GM12864 (cell line): Measurements from ENCODE around the gene CENPA.

Source experiments
- DNase-seq: peaks from one replicate; pipeline ENCODE4 v3.0.0-alpha.2; 2011; ENCODE audit warnings: low read depth
- H3K4me3 ChIP-seq: 2 replicates; pipeline ENCODE4 v1.5.1; 2011; ENCODE audit warnings: mild to moderate bottlenecking, low read depth, low read length, control low read depth
- CTCF ChIP-seq: IDR thresholded peaks from 2 replicates; pipeline ENCODE4 v1.5.1; 2011; ENCODE audit warnings: low read depth, mild to moderate bottlenecking, moderate library complexity, low read length, control low read depth, inconsistent platforms; ENCODE audit errors: missing control alignments

Gene CENPA

GRCh38 chr2:26801328-26801727 is 15.5 kb downstream of the CENPA start:
- DNase-seq = no peak
- no peak for TF ChIP-seq CTCF
- no peak overlapping the region for H3K4me3 ChIP-seq

- H3K4me3 ChIP-seq = no peak overlapping the region
- no peak for DNase-seq
- TF ChIP-seq CTCF = no peak
Observed at GRCh38 chr2:26801796-26802195, 15.9 kb downstream of the CENPA start.

DNA sequence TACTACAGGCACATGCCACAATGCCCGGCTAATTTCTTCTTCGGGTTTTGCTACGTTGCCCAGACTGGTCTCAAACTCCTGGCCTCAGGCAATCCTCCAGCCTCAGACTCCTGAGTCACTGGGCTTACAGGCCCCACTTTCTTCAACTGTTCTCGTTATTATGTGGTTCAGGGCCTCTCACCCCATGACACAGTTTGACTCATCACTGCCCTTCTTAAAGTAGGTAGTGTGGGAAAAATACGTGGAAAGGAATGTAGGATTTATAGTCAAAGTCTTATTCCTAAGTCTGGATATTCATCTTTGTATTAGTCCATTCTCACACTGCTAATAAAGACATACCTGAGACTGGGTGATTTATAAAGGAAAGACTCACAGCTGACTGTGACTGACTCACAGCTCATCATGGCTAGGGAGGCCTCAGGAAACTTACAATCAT is 19.4 kb downstream of the CENPA start:
- no peak overlapping the region for H3K4me3 ChIP-seq
- no peak for DNase-seq

GRCh38 chr2:26807788-26808460 is 22.1 kb downstream of the CENPA start:
- H3K4me3 ChIP-seq = no peak overlapping the region
- DNase-seq = no peak
- TF ChIP-seq CTCF = no peak

More for the DNA sequence above, 19.4 kb downstream of the CENPA start:
- no peak for TF ChIP-seq CTCF

GRCh38 chr2:26809211-26809610 is 23.4 kb downstream of the CENPA start:
- DNase-seq = no peak
- no peak for TF ChIP-seq CTCF
- H3K4me3 ChIP-seq = no peak overlapping the region

GRCh38 chr2:26809876-26810577 is 24.2 kb downstream of the CENPA start:
- TF ChIP-seq CTCF = no peak
- DNase-seq = no peak
- no peak overlapping the region for H3K4me3 ChIP-seq
